GOT3 (cell line): ENCODE data around the gene MINDY1.

Experiments
- DNase-seq: peaks from one replicate; lab custom pipeline; 2025; ENCODE audit warnings: mixed read lengths; lab: John Stamatoyannopoulos, UW

The MINDY1 gene

DNA sequence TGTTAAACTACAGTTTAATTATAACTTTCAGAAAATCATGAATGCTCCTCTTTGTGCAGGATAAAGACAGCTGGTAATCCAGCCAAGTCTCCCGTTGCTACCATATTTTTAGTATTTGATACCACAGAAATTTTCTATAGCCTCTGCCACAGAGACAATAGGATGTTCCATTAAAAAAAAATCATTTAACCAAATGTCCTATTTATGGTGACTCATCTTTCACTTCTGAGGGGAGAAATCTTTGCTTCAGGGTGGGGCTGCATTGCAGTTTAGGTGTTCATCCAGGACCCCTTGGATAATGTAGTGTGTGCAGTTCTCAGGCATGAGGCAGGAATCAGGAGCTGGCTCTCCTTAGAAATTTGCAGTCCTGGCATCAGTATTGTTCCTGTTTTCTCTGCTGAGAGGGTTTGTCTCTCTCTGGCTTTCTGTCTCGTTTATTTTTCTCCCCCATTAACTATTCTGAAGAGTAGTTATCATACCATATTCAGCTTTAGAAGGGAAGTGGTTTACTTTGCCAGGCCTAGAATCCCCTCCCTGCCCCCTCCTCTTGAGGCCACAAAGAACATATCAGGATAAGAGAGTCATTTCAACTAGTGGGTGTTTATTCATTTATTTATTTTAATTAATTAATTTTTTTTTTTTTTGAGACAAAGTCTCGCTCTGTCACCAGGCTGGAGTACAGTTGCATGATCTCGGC lies 4.6 kb upstream of the MINDY1 start:
- DNase-seq: no peak

DNA sequence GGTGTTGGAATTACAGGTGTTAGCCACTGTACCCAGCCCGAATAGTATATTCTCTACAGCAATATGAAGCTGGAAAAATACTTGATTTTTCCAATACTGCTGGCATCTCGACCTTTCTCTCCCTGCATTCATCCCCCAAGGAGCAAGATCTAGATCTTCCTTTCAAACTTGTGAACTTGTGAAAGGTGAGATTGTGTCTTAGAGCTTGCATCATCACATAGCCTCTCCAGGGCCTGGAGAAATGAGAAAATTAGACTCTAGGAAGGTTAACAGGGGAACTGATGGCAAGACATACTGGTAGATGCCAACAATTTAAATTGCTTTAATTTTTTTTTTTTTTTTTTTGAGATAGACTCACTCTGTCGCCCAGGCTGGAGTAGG lies 3.6 kb upstream of the MINDY1 start:
- DNase-seq: no peak

DNA sequence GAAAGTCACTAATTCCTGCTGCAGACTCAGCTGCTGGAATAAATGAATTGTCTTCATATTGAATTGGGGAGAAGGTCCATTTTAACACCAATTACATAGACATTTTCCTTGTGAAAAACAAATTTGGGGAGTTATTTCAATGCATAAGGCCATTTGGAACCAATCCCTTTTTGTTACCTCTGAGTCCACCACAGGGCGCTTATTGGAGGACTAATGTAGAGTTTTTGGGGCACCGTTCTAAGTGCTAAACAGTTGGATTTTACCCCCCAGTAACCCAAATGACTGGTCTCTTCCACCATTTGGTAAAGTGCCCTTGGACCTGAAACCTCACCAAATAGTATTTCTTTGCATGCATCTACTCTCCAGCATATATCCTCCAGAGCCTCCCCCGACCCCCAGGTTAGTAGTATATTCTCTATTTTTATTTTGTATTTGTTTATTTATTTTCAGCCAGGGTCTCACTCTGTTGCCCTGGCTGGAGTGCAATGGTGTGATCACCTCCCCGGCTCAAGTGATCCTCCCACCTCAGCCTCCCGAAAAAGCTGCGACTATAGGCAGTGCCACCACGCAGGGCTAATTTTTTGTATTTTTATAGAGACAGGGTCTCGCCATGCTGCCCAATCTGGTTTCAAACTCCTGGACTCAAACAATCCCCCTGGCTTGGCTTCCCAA lies 3.1 kb upstream of the MINDY1 start:
- DNase-seq: no peak

DNA sequence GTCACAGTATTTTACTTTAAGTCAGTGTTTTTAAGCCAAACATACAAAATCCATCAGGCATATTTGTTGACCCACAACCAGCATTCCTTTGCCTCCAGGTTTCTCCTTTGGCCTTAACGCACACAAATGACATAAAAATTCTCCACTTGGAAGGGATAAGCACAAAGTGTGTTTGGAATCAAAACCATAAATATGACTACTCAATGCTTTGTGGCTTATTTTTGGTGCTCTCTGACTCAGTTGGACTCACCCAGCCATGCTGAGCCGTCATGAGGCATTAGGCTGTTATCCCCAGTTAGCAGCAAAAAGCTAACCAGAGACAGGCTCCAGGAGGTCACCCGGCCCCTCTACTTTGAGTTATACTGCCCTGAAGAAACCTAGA lies 2.5 kb upstream of the MINDY1 start:
- no peak for DNase-seq

DNA sequence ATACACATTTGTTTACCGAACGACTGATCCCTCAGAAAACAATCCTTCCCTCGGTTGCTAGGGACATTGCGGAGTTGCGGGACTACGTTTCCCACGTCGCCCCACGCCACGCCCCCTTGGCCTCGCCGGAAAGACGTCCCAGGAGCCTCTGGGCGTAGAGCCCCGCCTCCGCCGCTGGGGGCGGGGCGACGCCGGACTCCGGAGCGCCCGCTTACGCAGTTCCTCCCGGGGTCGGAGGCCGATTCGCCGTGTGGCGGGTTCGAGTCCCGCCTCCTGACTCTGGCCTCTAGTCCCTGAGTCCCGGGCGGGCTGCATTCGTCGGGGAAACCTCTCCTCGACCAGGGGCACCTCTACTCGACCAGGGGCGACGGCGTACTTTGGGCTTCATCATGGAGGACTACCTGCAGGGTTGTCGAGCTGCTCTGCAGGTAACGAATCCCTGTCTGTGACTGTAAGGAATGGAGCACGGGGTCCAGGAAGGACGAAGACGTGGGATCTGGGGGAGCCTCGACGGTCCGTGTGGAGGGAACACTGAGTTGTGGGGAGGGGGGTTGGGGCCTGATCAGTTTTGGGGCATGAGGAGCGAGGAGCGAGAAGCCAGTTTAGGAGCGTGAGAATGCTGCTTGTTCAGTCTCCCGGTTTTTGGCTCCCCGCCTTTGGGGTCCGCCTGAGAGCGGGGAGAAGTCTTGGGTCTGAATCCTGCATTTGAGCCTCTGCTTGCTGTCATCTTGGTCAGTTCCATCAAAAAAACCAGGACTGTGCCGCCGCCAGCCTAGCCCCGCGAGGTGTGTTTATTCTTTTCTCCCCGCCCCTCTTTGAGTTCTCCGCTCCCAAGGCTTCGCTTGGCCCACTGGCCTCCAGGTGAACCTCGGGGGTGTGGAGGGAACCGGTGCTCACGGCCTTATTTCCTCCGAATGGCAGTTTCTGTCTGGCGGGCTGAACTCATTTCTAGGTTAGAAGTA lies 1.8 kb upstream of the MINDY1 start, which contains the start of gene PRUNE1:
PRUNE1 (plus strand) TSS at position 206 of the 962 bp plus-strand sequence; CDS start at position 390, 184 bp downstream.
- peak; percentile 82 for DNase-seq

DNA sequence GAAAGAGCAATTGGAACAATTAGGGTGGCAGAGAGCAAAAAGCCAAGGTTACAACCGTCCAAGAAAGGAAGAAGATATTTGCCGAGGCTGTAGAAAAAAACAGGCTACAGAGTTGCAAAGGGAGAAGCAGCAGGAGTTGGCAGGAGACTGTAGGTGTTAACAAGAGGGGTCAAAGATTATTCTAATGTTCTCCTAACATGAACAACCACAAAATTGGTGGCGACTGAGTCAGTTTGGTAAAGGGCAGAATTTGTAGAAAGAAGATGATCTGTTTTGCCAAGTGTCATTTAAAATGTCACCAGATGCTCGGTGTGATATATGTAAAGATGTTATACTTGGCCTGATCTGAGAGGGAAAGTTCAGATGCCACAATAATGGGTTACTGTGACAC lies 1.1 kb upstream of the MINDY1 start:
- DNase-seq: no peak

DNA sequence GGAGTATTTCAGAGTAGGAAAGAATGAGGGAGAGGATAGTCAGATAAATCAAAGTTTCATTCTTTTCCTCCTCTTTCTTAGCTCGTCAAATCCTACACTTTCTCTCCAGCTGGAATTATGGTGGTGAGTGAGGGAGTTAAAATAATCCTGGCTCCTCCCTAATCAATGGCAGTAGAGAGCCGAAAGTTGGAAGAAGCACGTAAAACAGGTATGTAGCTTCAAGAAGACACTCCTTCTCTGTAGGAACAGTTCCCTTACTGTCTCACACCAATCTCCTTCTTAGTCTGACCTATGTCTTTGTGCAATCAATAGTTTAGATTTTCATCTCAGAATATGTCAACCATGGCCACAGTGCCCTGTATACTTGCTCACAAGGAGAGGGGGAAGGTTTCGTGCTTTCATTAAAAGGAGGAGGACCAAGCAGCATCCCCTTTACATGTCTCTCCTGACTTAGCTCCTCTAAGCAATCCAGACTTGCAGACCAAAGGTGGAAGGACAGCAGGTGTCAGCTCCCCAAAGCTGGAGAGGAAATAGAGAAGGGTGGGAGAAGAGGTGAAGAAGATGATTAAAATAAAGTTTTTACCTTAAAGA lies 878 bp downstream of the MINDY1 start:
- DNase-seq: no peak

DNA sequence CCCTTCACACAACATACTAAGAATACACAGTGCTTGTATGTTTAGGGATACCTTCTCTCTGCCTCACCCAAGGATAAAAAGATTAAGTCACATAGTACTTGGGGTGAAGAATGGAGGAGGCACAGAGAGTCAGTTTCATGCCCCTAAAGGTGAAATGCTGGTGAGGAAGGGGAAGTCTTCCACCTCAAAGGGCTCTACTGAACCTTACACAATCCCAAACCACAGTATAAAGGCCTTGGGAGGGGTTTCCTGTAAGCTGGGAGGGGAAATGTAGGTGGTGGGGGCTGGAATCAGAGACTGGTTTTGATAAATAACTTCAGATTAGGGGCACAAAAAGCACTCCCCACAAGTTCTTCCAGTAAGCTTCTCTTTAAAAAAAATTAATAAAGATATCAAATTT lies 3.5 kb downstream of the MINDY1 start:
- no peak for DNase-seq

DNA sequence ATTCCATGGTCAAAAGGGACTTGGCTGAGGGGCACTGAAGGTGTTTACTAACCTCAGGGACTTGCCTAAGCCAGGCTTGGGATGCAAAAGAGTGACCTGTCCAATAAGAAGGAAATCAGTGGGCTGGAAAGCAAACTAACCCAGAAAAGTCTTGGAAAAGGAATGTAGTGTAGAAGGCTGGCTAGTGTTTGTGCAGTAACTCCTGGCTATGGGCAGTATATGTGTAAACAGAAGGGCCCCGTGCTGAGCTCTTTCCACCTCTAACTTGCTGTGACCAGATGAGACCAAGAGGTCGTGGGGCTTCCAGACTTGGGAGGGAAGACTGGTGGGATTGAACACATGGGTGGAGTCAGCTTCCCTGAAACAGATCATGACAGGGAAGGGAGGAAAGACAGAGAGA lies 4.1 kb downstream of the MINDY1 start:
- no peak for DNase-seq

DNA sequence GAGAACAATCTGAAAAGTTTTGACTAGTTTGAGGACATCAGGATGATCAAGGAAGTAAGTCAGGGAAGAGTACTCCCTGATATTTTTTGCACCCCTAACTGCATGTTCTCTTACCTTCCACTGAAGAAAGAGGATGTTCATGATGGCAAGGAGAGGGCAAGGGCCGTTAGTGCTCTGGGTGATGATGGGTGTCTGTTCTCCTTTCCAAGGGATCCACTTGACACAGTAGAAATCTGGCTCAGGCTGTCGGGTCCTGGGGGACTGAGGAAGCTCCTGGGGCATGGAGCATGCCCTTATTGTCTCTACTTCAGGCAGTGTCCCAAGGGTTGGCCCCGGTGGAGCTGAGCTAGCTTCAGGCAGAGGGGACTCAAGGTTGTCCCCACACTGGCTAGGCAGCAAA lies 4.7 kb downstream of the MINDY1 start:
- no peak for DNase-seq

DNA sequence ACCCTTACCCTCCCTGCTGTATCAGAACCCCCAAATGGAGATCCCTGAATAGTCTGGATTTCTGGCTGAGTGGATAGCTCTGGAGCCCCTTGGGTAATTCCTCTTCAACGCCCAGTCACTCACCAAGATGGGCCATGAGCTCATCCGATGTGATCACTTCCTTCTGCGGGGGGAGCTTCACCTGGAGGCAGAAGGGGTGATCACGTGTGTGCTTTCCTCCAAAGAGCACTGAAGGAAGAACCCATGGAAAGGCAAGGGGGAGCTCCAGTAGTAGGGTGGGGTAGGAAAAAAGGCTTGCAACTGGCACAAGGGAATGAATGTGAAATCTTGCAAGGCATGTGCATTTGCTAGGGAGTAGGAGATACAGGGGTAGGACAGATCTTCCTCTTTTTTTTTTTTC lies 5.1 kb downstream of the MINDY1 start:
- DNase-seq: no peak

DNA sequence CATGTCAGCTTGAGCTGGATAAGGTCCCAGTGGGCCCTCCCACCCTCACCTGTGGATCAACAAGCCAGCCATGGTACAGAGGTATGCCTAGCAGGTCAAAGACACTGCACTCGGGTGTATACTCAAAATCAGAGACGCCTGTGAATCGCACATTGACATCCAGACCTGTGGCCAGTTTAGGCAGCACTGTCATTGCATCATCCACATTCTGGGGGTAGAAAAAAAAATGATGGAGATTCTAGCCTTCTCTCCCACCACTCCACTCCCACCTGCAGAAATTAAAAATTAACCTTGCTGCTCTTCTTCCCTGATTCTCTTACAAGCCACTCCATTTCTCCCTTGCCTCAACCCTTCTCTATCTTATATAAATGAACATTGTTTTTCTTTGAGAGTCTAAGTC lies 6.3 kb downstream of the MINDY1 start:
- DNase-seq: no peak

DNA sequence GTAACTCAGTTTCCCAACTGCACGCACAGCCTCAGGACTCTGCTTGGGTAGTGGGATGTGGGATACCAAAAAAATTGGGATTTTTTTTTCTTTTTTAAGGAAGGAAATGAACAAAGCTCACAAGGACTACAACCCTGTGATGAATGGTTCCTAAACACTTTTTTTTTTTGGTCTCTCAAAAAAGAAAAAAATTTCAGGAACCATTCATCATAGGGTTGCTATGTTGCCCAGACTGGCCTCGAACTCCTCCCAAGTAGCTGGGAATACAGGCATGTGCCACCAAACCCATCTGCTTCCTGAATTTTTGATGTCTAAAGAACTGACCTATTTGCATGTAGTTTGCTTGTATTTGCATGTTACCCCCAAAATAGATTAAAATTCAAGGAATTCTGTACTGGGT lies 6.8 kb downstream of the MINDY1 start:
- no peak for DNase-seq

DNA sequence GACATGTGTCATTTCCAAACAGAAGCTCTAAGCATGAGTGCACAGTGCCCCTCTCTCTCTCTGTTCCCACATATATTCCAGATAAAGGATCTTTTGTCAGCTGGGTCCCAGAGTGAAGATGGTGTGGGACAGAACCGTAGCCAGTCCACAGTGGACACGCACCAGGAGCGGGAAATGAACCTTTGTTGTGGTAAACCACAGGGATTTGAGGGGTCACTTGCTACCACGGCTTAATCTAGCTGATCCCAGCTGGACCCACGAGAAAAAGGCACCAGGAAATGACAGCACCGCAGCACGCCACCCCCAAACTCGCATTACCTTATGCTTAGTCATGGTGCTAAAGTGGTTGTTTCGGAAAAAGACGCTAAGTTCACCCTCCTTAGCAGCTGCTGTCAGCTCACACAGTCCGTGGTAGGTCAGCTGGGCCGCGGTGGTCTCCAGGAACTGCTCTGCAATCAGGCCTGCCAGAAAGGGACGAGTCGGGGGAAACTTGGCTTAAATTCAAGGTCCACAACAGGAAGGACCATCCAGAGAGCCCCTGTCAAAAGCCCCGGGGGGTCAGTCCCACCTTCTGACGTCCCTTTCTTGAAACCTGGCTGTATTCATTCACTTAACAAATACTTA lies 7.5 kb downstream of the MINDY1 start:
- no peak for DNase-seq

DNA sequence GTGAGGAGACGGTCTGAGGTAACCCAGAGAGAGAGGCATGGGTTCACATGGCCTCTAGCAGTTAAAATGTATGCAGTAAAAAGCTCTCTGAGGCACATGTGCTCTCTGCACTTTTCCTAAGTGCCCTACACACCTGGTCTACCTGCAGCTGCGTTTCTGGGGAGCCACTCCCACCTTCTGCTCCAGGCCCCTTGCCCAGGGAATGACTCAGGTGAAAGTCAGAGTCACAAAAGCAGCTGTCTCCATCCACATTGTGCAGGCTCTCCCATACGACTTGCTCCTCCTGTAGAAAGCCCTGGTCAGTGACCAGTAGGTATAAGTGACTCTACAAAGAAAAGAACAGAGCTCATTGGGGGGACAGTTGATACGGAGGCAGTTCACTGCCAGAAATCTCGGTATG lies 8.8 kb downstream of the MINDY1 start:
- DNase-seq: no peak

DNA sequence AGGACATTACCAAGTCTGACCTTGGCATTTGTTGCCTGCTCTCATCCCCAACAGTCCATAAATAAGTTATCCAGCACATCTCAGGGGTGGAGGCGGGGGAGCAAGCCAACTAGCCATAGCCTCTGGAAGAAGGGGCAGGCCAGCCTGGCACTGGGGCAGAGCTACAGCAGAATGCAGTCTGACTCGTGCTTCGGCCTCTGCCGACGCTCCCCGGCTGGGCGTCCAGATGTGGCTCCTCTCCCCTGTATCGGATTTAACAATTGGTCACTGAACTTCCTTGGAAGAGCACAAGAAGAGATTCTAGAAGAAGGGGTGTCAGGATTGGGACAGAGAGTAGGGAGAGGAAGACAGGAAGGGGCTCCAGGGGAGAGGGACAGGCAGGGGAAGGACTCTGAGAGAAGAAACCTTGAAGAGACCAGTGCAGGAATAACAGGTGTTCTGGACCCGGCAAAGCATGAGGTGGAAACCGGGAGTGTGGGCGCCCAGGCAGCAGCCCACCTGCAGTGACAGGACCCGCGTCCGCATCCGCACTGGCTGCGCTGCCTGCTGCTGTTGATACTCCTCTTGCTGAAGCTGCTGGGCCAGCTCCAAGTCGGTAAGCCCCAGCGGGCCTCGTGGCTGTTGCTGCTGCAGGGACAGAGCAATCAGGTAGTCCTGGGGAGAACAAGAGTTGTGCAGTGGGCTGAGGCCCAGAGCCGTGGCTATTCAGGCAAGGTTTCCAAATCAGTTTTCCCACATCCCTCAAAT lies 9.4 kb downstream of the MINDY1 start:
- no peak for DNase-seq

DNA sequence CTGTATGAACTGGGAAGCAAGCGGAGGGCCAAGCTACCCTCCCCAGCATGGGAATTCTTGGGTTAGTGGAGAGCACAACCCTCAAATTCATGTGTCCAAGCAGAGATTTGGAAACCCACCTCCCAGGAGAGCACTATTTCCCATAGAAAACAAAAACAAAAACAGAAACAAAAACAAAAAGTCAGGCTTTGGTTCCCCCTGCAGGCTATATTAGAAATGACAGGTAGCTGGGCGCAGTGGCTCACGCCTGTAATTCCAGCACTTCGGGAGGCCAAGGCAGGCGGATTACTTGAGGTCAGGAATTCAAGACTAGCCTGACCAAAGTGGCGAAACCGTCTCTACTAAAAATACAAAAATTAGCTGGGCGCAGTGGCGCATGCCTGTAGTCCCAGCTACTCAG lies 10.8 kb downstream of the MINDY1 start:
- DNase-seq: no peak

DNA sequence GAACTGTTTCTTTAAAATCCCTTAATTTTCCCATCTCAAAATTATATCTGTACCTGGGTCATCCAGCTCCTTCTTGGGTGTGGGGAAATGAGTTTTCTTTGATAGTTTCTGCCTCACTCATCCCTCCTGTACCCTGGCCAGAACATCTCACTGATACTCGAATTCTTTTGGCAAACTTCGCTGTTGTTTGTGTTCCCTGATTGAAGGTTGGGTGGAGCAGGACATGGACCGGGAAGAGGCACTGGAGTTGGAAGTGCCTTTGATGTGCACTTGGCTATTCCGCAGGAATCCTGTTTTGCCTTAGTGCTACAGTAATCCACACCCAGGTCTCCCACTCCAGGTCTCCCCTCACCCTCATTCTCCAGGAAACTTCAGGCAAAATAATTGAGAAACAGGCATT lies 11.2 kb downstream of the MINDY1 start:
- no peak for DNase-seq

DNA sequence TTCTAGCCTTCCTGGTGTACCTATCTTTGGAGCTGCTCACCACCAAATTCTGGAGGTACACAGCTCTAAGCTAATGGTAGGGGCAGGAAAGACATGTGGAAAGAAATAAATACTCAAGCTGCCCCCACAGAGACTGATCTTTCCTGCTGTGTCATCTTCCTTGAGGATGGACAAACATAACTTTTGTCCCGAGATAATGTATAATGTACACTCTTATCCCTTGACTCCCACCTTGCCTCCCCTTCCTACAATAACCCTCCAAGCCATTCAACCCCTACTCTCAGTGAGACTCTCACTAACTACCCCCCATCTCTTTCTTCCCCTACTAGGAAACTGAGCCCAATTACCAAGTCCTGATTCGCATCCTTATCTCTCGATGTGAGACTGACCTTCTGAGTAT lies 12.5 kb downstream of the MINDY1 start:
- no peak for DNase-seq

DNA sequence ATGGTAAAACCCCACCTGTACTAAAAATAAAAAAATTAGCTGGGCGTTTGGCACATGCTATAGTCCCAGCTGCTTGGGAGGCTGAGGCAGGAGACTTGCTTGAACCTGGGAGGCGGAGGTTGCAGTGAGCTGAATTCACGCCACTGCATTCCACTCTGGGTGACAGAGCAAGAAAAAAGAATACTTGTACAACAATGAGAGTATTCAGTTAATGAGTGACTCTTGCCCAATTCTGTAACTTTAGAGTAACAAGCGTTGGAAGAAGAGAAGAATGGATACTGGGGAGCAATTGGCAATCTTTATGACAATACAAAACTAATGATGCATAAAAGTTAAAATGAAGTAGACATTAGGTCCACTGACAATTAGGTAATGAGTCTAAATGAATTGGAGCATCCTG lies 14.1 kb downstream of the MINDY1 start:
- no peak for DNase-seq

DNA sequence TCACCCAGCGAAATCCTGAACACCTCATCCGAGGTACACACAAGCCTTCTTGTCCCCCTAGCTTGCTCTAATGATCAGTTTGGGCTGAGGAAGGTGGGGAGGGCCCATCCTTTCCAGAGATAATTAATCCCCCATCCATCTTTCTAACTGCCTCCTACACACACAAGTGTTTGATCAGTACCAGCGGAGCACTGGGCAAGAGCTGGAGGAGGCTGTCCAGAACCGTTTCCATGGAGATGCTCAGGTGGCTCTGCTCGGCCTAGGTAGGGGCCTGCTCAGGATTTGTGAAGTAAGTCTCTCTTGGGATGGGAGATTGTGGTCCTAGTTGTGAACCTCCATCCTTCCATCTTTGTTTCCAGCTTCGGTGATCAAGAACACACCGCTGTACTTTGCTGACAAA lies 18.8 kb downstream of the MINDY1 start:
- DNase-seq: no peak
